PC-3 (cell line): Measurements from ENCODE around the gene GALR1.

Experiments
- CTCF ChIP-seq: fragments of 300-600 bp; sonication (generic); conservative IDR thresholded peaks from 2 replicates; pipeline ENCODE4 v1.5.1; 2017; ENCODE audit warnings: antibody characterized with exemption, low read depth, mild to moderate bottlenecking, low read length
- EZH2 ChIP-seq: fragments of 300-600 bp; sonication (generic); IDR thresholded peaks from one replicate; pipeline ENCODE4 v1.6.1; 2017; ENCODE audit warnings: antibody characterized with exemption, mild to moderate bottlenecking, low read length; ENCODE audit not compliant: unreplicated experiment

GRCh38 chr18:77314952-77315351 lies 65.3 kb downstream of the GALR1 start:
- no peak for TF ChIP-seq CTCF
- no peak for TF ChIP-seq EZH2
